GM23248 (cell line): ENCODE measurements around the gene TNRC6B.

ENCODE experiments used
- EZH2 ChIP-seq: fragments of 200-600 bp; sonication (generic); IDR thresholded peaks from 2 replicates; pipeline ENCODE4 v1.6.1; 2018; ENCODE audit warnings: antibody characterized with exemption, mild to moderate bottlenecking; ENCODE audit not compliant: insufficient read depth, poor library complexity, severe bottlenecking
- EZH2phosphoT487 ChIP-seq: fragments of 200-600 bp; sonication (generic); IDR thresholded peaks from 2 replicates; pipeline ENCODE4 v1.6.1; 2018; ENCODE audit warnings: antibody characterized with exemption, moderate library complexity, mild to moderate bottlenecking, low read depth; ENCODE audit not compliant: insufficient read depth

DNA sequence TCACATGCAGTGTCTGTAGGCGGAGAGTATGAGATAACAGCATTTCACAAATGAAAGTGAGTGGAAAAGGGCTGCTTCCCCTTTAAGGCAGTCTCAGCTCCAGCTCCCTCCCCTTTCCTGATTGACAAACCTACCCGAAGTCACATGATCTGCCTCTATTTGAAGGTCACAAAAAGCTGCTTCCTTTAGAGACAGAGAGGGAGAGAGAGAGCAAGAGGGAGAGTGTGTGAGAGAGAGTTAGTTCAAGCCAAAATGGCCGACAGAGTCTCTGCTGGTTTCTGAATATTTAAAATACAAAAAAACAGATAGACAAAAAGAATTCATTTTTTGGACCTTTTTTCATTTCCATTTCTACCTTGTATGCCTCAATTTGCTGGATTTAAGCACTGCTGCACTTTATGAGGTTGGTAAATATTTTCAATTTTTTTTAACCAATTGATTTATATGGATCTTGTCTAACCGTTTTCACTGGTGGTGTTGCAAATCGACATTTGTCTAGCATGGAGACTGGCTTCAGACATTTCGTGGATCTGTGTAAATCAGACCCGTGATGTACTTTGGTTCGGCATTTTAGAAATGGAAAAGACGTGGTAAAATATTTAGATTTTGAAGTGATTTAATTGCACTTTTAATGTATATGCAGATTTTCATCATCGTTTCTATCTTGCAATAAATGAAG is at the start of gene TNRC6B:
- TF ChIP-seq EZH2 (no peak), EZH2phosphoT487 (no peak)
